ENCODE data around the gene OR5AU1. TPM values are rescaled to one million over a fixed set of nuclear protein-coding genes. Genes with fewer than 3 reads are reported as not detected.

The OR5AU1 gene
- total RNA-seq, 4 donors from 2014 or later: not detected

DNA sequence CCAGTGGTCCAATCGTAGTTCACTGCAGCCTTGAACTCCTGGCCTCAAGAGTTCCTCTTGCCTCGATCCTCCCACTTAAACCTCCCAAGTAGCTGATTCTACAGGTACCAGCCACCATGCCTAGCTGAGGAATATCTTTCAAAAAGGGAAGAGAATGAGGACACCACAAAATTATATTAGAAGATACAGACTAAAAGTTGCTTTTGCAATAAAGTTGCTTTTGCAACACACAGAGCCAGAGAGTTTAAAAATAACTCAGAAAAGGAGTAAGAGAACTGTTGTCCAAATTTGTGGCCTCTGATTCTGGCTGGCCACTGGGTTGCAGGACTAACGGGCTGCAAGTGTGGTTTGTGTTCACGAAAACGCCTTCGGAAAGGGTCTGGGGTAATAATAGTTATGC is 35.2 kb downstream of the OR5AU1 start:
- no peak for DNase-seq (ENCODE audit: low spot score in 2 of 2)
- Histone ChIP-seq H3K4me1 (no peaks in the 10 kb centered on the region), H3K4me3 (no peak overlapping the region), H3K27ac (no peak overlapping the region), H3K27me3 (no peaks in the 10 kb centered on the region), H3K36me3 (no peaks in the 10 kb centered on the region), H3K9me3 (no peaks in the 10 kb centered on the region)
- no peak for TF ChIP-seq POLR2A (IDR thresholded peaks at IDR 0.05)
- TF ChIP-seq EP300 (IDR thresholded peaks at IDR 0.05): no peak
- TF ChIP-seq, protein P1, sequence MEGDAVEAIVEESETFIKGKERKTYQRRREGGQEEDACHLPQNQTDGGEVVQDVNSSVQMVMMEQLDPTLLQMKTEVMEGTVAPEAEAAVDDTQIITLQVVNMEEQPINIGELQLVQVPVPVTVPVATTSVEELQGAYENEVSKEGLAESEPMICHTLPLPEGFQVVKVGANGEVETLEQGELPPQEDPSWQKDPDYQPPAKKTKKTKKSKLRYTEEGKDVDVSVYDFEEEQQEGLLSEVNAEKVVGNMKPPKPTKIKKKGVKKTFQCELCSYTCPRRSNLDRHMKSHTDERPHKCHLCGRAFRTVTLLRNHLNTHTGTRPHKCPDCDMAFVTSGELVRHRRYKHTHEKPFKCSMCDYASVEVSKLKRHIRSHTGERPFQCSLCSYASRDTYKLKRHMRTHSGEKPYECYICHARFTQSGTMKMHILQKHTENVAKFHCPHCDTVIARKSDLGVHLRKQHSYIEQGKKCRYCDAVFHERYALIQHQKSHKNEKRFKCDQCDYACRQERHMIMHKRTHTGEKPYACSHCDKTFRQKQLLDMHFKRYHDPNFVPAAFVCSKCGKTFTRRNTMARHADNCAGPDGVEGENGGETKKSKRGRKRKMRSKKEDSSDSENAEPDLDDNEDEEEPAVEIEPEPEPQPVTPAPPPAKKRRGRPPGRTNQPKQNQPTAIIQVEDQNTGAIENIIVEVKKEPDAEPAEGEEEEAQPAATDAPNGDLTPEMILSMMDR (IDR thresholded peaks at IDR 0.05): no peak
- TF ChIP-seq POLR2AphosphoS5 (IDR thresholded peaks at IDR 0.05): no peak
- 86% methylated on average over 6 of the region's 6 CpGs for WGBS

DNA sequence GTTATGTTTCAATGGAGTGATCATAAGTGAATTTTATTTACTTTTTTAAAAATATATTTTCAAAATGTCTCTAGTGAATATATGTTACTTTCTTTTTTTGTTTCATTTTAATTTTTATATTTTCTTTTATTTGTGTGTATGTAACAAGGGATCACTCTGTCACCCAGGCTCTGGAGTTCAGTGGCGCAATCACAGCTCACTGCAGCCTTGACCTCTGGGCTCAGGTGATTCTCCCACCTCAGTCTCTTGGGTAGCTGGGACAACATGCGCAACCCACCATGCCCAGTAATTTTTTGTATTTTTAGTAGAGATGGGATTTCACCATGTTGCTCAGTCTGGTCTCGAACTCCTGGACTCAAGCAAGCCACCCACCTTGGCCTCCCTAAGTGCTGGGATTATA is 36.9 kb downstream of the OR5AU1 start:
- TF ChIP-seq POLR2AphosphoS5 (IDR thresholded peaks at IDR 0.05) (no peak), POLR2A (IDR thresholded peaks at IDR 0.05) (no peak), EP300 (IDR thresholded peaks at IDR 0.05) (no peak)
- TF ChIP-seq, protein P1 (IDR thresholded peaks at IDR 0.05): no peak
- no peak overlapping the region for H3K27ac ChIP-seq

DNA sequence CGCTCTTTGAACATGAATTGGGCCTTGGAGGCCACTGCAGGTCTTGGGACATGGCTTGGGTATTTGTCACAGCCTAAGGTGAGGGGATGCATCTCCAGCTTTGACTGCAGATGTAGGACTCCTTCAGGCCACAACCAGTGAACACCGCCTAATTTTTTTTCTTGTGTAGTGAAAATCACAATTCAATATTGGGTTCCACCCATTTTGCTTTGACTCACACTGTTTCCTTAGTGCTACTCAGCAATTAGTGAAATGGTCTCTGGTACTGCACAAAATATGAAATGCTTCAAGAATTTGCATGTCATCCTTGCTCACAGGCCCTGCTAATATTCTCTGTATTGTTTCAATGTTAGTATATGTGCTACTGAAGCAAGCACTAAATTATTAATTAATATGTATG is 42.5 kb downstream of the OR5AU1 start:
- 86% methylated on average over 2 of the region's 2 CpGs for WGBS
- DNase-seq (ENCODE audit: low spot score in 2 of 2): no peak

More for the DNA sequence above, 36.9 kb downstream of the OR5AU1 start:
- WGBS: 96% methylated on average over 3 of the region's 3 CpGs
- DNase-seq (ENCODE audit: low spot score in 2 of 2): no peak
- Histone ChIP-seq H3K9me3 (no peaks in the 10 kb centered on the region), H3K4me3 (no peak overlapping the region), H3K36me3 (no peaks in the 10 kb centered on the region), H3K4me1 (no peaks in the 10 kb centered on the region), H3K27me3 (no peaks in the 10 kb centered on the region)

DNA sequence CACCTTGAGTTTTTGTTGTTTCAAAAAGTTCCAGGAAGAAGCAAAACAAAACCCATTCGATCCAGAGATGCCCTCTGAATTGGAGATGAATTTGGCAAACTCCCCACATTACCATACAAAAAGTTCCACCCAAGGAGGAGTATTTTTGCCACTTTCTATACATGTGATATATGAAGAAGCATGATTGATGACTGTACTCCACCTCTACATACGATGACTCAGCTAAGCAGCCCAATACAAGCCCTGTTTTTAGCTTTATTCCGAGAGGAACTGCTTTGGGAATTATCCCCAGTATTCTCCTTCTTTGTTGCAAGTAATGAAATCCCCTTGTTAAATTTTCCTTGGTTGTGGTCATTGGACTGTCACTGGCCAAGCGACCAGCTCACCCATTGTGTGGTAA is 43.6 kb downstream of the OR5AU1 start:
- TF ChIP-seq, protein P1 (IDR thresholded peaks at IDR 0.05): no peak
- TF ChIP-seq POLR2AphosphoS5 (IDR thresholded peaks at IDR 0.05): no peak
- no peak for TF ChIP-seq EP300 (IDR thresholded peaks at IDR 0.05)
- no peak for TF ChIP-seq POLR2A (IDR thresholded peaks at IDR 0.05)
- 51% methylated on average over 4 of the region's 4 CpGs for WGBS

More for the DNA sequence above, 42.5 kb downstream of the OR5AU1 start:
- Histone ChIP-seq H3K4me3 (no peak overlapping the region), H3K27me3 (no peaks in the 10 kb centered on the region), H3K9me3 (no peaks in the 10 kb centered on the region), H3K4me1 (peaks cover 13% of the 10 kb centered on the region), H3K36me3 (no peaks in the 10 kb centered on the region), H3K27ac (no peak overlapping the region)
- TF ChIP-seq POLR2AphosphoS5 (IDR thresholded peaks at IDR 0.05): no peak

DNA sequence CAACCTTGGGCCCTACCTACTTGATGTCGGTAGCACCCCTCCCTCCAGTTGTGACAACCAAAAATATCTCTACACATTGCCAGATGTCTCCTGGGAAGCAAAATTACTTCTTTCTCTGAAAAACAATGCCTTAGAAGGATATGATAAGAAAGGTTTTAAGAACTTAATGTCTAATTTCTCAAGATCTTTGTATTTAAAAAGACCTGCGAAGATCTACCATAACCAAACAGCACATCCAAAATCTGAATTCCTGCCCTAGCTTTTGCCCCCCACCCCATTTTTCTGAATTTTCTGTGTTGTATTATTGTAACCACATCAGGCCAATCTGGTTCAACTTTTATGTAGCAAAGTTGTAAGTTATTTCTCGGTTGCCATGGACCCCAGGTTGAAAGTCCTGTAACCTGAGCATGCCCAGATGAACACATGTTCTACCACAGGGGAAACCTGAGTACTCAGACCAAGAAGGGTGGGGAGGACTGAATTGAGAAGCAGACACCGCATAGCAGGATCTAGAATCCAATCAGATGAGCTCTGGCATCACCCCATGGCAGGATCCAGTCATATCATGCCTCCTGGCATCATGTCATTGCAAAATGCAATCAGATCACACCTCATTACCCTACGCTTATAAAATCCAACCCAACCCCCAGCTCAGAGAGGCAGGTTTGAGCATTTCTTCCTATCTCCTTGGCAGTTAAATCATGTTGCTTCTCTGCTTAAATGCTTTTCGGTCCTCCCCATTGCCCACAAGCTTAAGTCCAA is 46.3 kb downstream of the OR5AU1 start:
- Histone ChIP-seq H3K27ac (peak overlapping the region; percentile 44), H3K4me1 (peaks cover 50% of the 10 kb centered on the region), H3K4me3 (no peak overlapping the region), H3K27me3 (no peaks in the 10 kb centered on the region), H3K9me3 (no peaks in the 10 kb centered on the region), H3K36me3 (no peaks in the 10 kb centered on the region)
- TF ChIP-seq EP300 (IDR thresholded peaks at IDR 0.05) (no peak), POLR2A (IDR thresholded peaks at IDR 0.05) (no peak), POLR2AphosphoS5 (IDR thresholded peaks at IDR 0.05) (no peak)
- TF ChIP-seq, protein P1 (IDR thresholded peaks at IDR 0.05): no peak
- WGBS: 50% methylated on average over 6 of the region's 6 CpGs
- DNase-seq (ENCODE audit: low spot score in 2 of 2): peak in 1 of 2 donors; percentile 9

More for the DNA sequence above, 43.6 kb downstream of the OR5AU1 start:
- no peaks in the 10 kb centered on the region for H3K36me3 ChIP-seq
- H3K4me3 ChIP-seq: no peak overlapping the region
- DNase-seq (ENCODE audit: low spot score in 2 of 2): no peak
- no peaks in the 10 kb centered on the region for H3K27me3 ChIP-seq
- no peaks in the 10 kb centered on the region for H3K9me3 ChIP-seq
- H3K4me1 ChIP-seq: peaks cover 23% of the 10 kb centered on the region
- H3K27ac ChIP-seq: no peak overlapping the region
